Liver (tissue), 3 donors: ENCODE results near the gene BMP6.

Experiments used
- EGR1 ChIP-seq, 2 donors: IDR thresholded peaks; 2 replicates each; pipeline ENCODE4 v1.6.1; 2016 to 2018; ENCODE audit warnings: antibody characterized with exemption in 2 of 2, low read depth in 2 of 2
- GABPA ChIP-seq, 2 donors: IDR thresholded peaks in 1 of 2; conservative IDR thresholded peaks in 1 of 2; 2 replicates each; pipeline ENCODE4 v1.6.1; 2016; ENCODE audit warnings: antibody characterized with exemption in 2 of 2, mild to moderate bottlenecking in 1 of 2, moderate library complexity in 1 of 2
- HNF4A ChIP-seq, 2 donors: conservative IDR thresholded peaks; 2 replicates each; pipeline ENCODE4 v1.6.1; 2016; ENCODE audit warnings: antibody characterized with exemption in 2 of 2, mild to moderate bottlenecking in 2 of 2
- JUND ChIP-seq, 2 donors: IDR thresholded peaks; 2 replicates each; pipeline ENCODE4 v1.6.1; 2016; ENCODE audit warnings: antibody characterized with exemption in 2 of 2
- MAX ChIP-seq: IDR thresholded peaks from 2 replicates; pipeline ENCODE4 v1.6.1; 2016; ENCODE audit warnings: antibody characterized with exemption
- RAD21 ChIP-seq, 2 donors: IDR thresholded peaks; 2 replicates each; pipeline ENCODE4 v1.6.1; 2016; ENCODE audit warnings: antibody characterized with exemption in 2 of 2, mild to moderate bottlenecking in 2 of 2
- REST ChIP-seq: IDR thresholded peaks from 2 replicates; pipeline ENCODE4 v1.6.1; 2016; ENCODE audit warnings: antibody characterized with exemption, mild to moderate bottlenecking
- SP1 ChIP-seq: IDR thresholded peaks from 2 replicates; pipeline ENCODE4 v1.6.1; 2018; ENCODE audit warnings: antibody characterized with exemption, mild to moderate bottlenecking
- TAF1 ChIP-seq: conservative IDR thresholded peaks from 2 replicates; pipeline ENCODE4 v1.6.1; 2016; ENCODE audit warnings: antibody characterized with exemption, mild to moderate bottlenecking
- YY1 ChIP-seq: IDR thresholded peaks from 2 replicates; pipeline ENCODE4 v1.6.1; 2016; ENCODE audit warnings: antibody characterized with exemption, mild to moderate bottlenecking
- TF ChIP-seq, protein P1 (sequence below): fragments of 150-350 bp; IDR thresholded peaks from 2 replicates; pipeline ENCODE4 v1.5.1; 2017; ENCODE audit warnings: improper control_type of control experiment, low read depth, low read length; ENCODE audit not compliant: missing input control
- TF ChIP-seq, protein P2 (sequence below): IDR thresholded peaks from 2 replicates; pipeline ENCODE4 v1.6.1; 2016; ENCODE audit warnings: antibody characterized with exemption
- donor health status: healthy.
- donor health status: healthy.

GRCh38 chr6:7747901-7748504 lies 22.1 kb downstream of the BMP6 start:
- TF ChIP-seq MAX: no peak
- TF ChIP-seq, protein P1, sequence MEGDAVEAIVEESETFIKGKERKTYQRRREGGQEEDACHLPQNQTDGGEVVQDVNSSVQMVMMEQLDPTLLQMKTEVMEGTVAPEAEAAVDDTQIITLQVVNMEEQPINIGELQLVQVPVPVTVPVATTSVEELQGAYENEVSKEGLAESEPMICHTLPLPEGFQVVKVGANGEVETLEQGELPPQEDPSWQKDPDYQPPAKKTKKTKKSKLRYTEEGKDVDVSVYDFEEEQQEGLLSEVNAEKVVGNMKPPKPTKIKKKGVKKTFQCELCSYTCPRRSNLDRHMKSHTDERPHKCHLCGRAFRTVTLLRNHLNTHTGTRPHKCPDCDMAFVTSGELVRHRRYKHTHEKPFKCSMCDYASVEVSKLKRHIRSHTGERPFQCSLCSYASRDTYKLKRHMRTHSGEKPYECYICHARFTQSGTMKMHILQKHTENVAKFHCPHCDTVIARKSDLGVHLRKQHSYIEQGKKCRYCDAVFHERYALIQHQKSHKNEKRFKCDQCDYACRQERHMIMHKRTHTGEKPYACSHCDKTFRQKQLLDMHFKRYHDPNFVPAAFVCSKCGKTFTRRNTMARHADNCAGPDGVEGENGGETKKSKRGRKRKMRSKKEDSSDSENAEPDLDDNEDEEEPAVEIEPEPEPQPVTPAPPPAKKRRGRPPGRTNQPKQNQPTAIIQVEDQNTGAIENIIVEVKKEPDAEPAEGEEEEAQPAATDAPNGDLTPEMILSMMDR: no peak
- TF ChIP-seq RAD21 (IDR thresholded peaks at IDR 0.05): no peak
- TF ChIP-seq REST: no peak
- no peak for TF ChIP-seq GABPA (IDR thresholded peaks at IDR 0.05 in 1 of 2, conservative IDR thresholded peaks at IDR 0.05 in 1 of 2)
- TF ChIP-seq EGR1 (IDR thresholded peaks at IDR 0.05; ENCODE audit: low read depth in 2 of 2): no peak
- TF ChIP-seq TAF1: no peak
- TF ChIP-seq YY1: no peak
- no peak for TF ChIP-seq JUND (IDR thresholded peaks at IDR 0.05)
- TF ChIP-seq, protein P2, sequence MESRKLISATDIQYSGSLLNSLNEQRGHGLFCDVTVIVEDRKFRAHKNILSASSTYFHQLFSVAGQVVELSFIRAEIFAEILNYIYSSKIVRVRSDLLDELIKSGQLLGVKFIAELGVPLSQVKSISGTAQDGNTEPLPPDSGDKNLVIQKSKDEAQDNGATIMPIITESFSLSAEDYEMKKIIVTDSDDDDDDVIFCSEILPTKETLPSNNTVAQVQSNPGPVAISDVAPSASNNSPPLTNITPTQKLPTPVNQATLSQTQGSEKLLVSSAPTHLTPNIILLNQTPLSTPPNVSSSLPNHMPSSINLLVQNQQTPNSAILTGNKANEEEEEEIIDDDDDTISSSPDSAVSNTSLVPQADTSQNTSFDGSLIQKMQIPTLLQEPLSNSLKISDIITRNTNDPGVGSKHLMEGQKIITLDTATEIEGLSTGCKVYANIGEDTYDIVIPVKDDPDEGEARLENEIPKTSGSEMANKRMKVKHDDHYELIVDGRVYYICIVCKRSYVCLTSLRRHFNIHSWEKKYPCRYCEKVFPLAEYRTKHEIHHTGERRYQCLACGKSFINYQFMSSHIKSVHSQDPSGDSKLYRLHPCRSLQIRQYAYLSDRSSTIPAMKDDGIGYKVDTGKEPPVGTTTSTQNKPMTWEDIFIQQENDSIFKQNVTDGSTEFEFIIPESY: no peak
- TF ChIP-seq HNF4A (conservative IDR thresholded peaks at IDR 0.05): no peak
- TF ChIP-seq SP1: no peak
